ENCODE data around the gene PARP12.

DNA sequence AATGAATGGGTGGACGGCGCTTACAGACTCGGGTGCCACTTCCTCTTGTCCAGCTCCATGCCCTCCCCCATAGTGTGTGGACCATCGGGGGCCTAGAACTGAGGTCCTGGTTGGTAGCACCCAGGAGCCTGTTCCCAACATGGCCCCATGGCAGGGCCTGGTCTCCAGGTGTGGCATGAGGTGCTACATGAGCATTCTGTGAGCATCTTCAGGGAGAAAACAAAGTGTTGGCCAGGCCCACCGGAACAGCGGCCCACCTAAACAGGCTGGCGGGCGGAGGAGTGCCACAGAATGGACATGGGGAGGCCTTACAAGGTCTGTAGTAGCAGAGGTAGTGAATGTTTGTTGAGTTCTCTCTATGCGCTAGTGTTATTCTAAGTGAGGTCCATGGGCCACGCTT is 76.9 kb downstream of the PARP12 start:
- TF ChIP-seq CTCF (IDR thresholded peaks at IDR 0.05) (no peak), POLR2A (IDR thresholded peaks at IDR 0.05) (no peak)

All from uterus (tissue), 2 donors.